Cortex of kidney (tissue), 1 donor: ENCODE results near the gene GVQW3.

Experiments used
- DNase-seq: peaks from one replicate; lab custom pipeline; 2025; lab: John Stamatoyannopoulos, UW

Gene GVQW3

DNA sequence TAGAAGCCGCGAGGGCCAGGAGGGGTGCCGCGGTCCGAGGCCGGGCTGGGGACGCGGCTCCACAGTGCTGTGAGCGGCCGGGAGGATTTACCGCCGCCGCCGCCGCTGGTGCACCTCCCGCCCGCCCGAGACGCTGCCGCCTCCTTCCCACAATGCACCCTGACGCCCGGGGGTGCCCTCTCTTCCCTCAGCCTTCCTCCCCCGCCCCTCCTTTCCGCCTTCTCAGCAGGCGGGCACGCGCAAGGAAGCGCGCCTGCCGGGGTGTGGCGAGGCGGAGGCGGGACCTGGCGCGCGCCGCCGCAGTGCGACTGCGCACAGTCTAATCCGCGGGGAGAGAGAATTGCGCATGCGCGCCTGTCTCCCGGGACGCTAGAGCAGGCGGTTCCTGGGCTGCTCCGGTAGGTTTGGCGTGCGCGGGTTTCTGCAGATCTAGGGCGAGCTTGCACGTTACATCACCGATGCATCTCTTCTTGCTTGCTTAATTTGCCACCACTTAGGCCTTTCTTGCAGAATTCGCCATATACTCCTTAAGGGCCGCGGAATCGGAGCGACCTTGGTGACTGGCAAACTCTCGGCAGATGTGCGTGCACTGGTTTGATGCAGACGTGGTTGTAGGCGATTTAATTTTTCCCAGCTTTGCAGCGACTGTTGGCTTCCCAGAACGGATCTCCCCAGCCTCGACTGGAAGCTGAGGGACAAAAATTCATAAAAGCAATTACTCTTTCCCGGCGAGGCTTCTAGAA is at the start of gene GVQW3, which contains the start of gene THAP12:
Gene GVQW3 (plus strand): TSS at position 347 of the 743 bp plus-strand sequence. CDS start 506 bp downstream, outside the sequence.
Gene THAP12 (minus strand): TSS at position 156 of the 743 bp plus-strand sequence. CDS start 296 bp downstream, outside the sequence.
- peak; percentile 97 for DNase-seq

DNA sequence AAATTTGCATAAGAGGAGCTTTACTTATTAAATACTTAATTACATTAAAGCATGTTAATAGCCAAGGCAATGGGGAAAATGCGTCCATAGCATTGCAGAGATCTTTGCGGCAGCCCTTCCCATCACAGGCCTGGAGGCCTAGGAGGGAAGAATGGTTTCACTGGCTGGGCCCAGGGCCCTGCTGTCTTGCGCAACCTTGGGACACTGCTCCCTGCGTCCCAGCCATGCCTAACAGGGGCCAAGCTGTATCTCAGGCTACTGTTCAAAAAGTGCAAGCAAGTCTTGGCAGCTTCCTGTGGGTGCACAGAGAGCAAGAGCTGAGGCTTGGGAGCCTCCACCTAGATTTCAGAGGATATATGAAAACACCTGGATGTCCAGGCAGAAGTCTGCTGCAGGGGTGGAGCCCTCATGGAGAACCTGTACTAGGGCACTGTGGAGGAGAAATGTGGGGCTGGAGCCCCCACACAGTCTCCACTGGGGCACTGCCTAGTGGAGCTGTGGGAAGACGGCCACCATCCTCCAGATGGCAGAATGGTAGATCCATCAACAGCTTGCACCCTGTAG is 46.2 kb upstream of the GVQW3 start:
- no peak for DNase-seq

DNA sequence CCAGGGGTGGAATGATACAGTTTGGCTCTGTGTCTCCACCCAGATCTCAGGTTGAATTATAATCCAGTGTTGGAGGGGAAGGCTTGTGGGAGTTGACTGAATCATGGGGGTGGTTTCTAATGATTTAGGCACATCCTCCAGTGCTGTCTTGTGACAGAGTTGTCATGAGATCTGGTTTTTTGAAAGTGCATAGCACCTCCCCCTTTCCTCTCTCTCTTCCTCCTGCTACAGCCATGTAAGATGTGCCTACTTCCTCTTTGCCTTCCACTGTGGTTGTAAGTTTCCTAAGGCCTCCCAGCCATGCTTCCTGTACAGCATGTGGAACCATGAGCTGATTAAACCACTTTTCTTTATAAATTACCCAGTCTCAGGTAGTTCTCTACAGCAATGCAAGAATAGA is 45.3 kb upstream of the GVQW3 start:
- DNase-seq, result no peak

DNA sequence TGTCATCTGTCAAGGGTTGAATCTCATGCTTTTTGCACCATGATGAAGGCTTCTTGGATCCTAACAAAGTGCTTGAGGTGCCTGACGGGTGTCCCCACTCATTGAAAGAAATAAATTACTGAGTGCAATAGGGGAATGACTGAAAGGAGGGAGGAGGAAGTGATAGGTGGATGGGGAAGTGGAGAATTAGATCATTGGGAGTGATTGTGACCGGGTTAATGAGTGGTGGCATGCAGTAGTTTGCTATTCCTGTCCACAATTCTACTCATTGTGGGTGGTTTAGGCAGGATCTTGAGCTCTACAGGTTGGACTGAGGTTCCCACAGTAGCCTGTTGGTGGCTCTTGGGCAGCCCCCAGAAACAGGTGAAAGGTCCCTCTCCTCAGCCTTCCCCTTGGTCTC is 44.5 kb upstream of the GVQW3 start:
- DNase-seq, result no peak

- DNase-seq, result no peak
Observed at GRCh38 chr11:76337469-76337868, 43.7 kb upstream of the GVQW3 start.

- no peak for DNase-seq
Observed at GRCh38 chr11:76337923-76338322, 43.2 kb upstream of the GVQW3 start.

GRCh38 chr11:76339221-76339620 is 41.9 kb upstream of the GVQW3 start:
- no peak for DNase-seq

DNA sequence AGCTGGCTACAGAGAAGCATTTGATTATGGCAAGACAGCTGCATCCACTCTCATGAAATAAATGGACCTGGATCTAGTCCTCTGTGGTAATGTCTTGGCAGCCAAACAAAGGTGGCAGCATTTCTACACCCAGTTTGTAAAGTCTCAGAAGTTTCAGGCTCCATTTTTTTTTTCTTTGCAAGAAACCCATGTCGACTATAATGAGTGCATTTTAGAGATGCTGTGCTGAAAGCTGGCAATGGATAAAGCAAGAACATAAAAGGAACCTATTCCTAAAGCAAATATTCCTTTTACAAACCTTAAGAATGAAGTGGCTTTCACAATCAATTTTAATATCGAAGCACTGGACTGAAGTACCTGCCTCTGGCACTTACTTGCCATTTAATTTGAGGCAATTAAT is 33.7 kb upstream of the GVQW3 start:
- no peak for DNase-seq

GRCh38 chr11:76348348-76348747 is 32.8 kb upstream of the GVQW3 start:
- DNase-seq, result no peak

DNA sequence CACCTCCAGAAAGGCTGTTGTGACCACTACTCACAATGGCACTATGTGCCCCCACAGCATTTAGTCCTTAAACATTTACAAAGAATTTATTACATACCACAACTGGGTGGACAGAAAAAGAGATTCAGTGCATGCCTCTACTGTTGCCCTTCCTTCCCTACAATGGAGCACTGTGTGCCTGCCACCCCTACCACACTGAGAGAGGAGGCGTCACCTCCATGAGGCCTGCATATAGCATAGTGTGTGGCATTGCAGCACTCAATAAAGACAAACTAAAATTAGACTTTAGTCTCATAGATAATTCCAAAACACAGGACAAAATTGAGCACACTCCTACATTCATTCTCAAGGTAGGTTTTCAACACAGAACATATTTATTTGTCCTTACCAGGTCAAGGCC is 26.0 kb upstream of the GVQW3 start:
- no peak for DNase-seq

DNA sequence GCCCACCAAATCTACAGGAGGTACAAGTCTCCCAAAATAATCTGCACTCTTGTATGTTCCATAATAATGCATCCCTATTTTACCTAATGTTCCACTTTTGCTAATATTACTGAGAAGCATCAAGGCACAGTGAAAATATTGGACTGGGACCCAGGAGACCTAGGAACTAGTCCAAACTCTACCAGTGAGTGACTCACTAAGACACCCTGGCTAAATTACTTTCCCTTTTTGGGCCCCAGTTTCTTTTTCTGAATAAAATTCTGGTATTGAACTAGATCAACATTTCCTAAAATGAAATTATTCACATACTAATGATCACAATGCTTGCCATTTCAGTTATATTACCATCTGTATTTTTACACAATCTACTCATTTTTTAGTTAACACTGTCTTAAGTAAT is 19.7 kb upstream of the GVQW3 start:
- no peak for DNase-seq

- DNase-seq, result no peak
Observed at GRCh38 chr11:76361776-76362175, 19.3 kb upstream of the GVQW3 start.

- no peak for DNase-seq
Observed at GRCh38 chr11:76362716-76363115, 18.4 kb upstream of the GVQW3 start.

DNA sequence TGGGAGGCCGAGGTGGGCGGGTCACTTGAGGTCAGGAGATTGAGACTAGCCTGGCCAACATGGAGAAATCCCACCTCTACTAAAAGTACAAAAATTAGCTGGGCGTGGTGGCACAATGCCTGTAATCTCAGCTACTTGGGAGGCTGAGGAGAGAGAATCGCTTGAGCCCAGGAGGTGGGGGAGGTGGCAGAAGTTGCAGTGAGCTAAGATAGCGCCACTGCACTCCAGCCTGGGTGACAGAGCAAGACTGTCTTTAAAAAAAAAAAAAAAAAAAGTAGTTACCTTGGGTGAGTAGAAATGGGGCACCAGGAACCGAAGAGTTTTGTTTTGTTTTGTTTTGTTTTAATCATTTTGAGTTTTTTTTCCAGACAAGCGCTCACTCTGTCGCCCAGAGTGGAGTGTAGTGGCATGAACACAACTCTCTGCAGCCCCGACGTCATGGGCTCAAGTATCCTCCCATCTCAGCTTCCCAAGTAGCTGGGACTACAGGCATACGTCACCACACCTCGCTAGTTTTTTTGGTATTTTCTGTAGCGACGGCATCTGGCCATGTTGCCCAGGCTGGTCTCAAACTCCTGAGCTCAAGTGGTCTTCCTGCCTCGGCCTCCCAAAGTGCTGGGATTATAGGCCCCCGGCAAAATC is 16.0 kb upstream of the GVQW3 start:
- DNase-seq, result no peak

GRCh38 chr11:76368490-76368889 is 12.6 kb upstream of the GVQW3 start:
- no peak for DNase-seq

GRCh38 chr11:76369406-76369805 is 11.7 kb upstream of the GVQW3 start:
- DNase-seq, result no peak

DNA sequence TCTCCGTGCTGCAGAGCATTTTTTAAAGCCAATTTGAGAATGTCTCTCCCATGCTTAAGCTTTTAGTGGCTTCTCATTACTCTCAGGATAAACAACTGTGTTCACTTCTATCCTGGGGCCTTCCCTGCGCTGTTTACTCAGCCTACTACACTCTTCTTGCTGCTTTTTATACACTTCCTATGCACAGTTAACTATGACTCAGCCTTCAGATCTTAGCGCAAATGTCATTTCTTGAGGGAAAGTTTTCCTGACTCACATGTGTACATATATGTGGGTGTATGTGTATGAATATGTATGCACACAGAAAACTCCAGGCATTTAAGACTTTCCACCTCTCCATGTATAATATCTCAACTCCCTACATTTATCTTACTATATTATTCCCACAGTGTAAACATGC is 10.0 kb upstream of the GVQW3 start:
- DNase-seq, result no peak

DNA sequence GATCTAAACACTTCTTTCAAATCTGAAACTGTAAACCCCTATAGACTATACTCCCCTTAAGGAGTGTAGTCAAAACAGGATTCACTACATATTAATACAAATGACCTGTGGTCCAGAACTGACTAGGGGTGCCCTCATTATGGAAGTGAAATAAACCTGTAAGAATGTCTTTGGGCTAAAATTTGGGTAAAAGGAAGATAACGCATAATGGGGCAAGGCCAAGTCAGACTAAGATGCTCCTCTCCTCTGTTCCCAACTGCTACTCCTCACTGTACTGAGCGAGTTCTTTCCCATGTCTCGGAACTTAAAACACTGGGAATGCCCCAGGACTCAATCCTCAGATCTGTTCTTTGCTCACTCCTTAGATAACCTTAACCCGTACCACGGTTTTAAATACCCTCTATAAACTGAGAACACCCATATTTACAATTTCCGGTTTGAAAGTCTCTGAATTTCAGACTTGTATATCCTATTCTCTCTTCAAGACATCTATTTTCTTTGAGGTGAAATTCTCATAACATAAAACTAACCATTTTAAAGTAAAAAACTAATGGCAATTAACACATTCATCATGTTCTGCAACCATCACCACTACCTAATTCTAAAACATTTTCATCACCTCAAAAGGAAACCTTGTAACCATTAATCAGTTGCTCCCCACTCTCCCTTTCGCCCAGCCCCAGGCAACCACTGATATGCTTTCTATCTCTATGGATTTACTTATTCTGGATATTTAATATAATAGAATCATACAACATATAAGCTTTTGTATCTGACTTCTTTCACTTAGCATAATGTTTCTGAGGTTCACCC is 4.2 kb upstream of the GVQW3 start:
- no peak for DNase-seq

DNA sequence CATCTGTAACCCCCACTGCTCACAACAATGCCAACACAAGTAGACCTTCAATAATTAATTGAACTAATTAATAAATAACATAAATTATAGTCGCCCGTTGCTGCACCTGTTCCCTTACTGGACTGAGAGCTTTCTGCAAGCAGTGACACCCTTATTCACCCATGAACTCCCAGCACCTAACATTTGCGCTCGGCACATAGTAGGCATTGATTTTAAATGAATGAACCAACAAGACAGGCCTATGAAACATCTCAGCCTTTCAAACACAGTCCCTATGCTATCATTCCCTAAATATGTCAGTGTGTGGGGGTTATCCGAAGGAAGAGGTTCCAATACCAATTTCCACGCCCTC is 1.3 kb upstream of the GVQW3 start:
- no peak for DNase-seq

- DNase-seq, result no peak
Observed at GRCh38 chr11:76380159-76380976, 755 bp upstream of the GVQW3 start.

DNA sequence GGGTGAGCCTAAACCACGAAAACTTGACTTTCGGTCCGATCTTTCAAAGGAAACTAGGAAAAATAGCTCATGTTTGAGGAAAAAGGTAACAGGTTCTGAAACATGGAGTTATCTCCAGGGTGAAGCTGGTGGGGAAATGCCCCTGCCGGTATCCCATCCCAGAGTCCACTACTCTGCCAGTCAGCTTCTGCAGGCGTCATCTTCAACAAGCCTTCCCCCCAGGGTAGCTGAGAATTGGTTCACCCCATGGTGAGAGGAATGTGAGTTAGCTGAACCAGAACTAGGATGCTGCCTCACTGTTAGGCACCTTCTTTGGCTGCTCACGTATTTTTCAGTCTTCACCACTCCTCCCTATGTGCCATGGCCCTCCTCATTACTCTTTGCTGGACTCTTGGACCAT is 1.1 kb downstream of the GVQW3 start:
- no peak for DNase-seq

DNA sequence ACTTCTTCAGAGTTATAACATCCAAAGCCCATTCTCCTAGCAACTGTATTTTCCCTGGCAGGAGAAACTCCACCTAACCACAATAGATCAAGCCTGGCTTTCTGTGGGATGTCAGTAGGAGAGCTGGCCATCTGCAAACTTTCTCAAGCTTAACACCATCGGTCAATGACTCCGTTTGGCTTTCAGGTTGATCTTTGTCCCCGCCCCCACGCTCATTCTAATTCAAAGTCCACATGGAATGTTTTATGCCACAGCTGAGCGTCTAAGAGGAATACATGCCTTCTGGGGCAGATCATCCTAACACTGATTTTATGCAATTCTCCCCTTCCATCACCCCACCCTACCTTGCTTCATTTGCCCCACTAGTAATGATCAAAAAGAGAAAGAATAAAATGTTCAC is 4.8 kb downstream of the GVQW3 start:
- DNase-seq, result no peak
